ENCODE results near the gene CLDND1.
A peak's percentile ranks its signal among the peaks of the same experiment; 100 is the strongest.
"Not testable (repeated sequence)": the region's sequence is repeated elsewhere in the genome, so short reads cannot be mapped to it uniquely, and the experiment has no call there.

The CLDND1 gene

DNA sequence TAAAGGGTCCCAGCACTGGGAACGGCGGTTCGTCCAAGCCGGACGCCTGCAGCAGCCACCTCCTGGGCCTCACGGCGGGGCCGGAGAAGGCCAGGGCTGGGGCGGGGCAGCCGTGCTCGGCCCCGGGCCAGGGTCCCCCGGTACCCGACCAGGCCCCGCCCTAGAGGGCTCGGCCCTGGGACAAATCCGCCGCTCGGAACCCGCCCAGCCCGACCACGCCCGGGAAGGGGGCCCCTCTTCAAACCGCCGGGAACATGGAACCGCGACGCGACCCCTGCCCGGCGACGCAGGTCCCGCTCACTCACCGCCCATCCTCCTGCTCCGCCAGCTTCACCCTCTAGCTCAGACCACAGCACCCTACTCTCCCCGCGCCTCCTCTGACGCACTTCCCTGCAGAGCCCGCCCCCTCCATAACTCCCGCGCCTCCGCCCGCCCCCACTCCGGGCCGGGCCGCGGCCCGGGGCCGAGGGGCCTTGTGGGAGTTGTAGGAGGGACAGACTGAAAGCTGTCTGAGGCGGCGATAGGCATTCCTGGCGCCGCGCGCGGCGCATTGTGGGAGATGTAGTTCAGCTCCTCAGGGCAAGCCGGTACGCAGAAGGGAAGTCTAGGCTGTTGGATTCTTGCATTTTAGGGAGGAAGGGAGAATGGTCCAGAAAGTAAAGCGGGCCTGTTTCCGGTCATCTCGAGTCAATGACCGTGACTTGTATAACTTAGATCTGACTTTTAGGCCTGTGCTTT, at the start of gene CLDND1:
TSS of gene CLDND1 (minus strand) at position 359 of the 738 bp plus-strand sequence. CDS start 1,478 bp downstream, outside the sequence.
- Histone ChIP-seq H3K9ac (ENCODE audit: low read depth, low read length) (peak within 1 kb of the TSS; percentile 86), H3K27me3 (ENCODE audit: control insufficient read depth, insufficient read depth, low read length) (no peaks in the 10 kb centered on the region), H3K9me3 (ENCODE audit: control insufficient read depth, insufficient read depth, low read length) (no peaks in the 10 kb centered on the region), H3K27ac (ENCODE audit: low read depth, low read length) (peak within 1 kb of the TSS; percentile 94), H3K4me3 (ENCODE audit: low read depth, low read length) (peak within 1 kb of the TSS; percentile 99), H3K36me3 (ENCODE audit: control insufficient read depth, insufficient read depth, low read length) (peaks cover 33% of the 10 kb centered on the region), H3K4me1 (ENCODE audit: control insufficient read depth, insufficient read depth, low read length) (peaks cover 17% of the 10 kb centered on the region)

DNA sequence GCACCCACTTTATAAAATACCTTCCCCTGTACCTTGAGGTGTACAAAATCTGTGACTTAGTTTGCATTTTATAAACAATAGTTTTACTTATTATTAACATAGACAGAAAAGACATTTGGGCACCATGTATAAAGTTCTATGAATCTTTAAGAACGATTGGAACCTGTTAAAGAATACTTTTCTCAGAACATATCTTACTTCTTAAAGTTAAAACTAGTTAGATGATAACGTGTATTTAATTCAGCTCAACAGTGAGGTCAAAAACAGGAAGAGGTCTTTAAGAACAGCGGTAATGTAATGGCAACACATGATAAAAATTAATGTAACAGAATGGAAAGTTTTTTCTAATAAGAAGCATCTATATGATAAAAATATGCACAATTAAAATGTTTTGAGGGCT, 45.7 kb upstream of the CLDND1 start:
- Histone ChIP-seq H3K9me3 (ENCODE audit: control insufficient read depth, insufficient read depth, low read length) (no peaks in the 10 kb centered on the region), H3K36me3 (ENCODE audit: control insufficient read depth, insufficient read depth, low read length) (no peaks in the 10 kb centered on the region), H3K27me3 (ENCODE audit: control insufficient read depth, insufficient read depth, low read length) (no peaks in the 10 kb centered on the region), H3K4me3 (ENCODE audit: low read depth, low read length) (no peak overlapping the region), H3K4me1 (ENCODE audit: control insufficient read depth, insufficient read depth, low read length) (no peaks in the 10 kb centered on the region), H3K9ac (ENCODE audit: low read depth, low read length) (no peak overlapping the region), H3K27ac (ENCODE audit: low read depth, low read length) (no peak overlapping the region)

DNA sequence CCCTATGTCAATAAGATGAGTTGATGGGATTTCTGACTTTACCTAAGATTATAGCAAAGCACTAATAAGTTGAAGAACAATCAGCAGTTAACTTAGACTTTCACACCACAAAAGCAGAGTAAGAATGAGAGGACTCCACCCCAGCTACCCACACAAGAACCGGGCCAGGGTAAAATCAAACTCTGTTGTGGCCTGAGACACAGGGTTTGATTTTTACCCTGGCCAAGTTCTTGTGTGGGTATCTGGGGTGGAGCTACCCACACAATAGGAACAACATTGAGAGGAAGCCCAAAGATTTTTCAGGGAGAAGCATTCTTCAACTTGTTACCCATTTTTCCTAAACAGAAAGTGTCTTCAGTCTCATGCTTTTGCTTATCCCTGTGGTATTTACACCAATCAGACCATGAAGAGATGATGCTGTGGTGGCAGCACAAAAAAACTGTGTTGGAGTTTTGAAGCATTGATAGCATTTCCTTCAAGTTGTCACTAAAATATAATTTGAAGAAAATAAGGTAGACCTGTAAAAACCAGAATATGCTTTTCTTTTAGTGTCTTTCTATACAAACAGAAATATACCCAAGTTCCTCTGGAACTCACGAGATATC, 45.1 kb upstream of the CLDND1 start:
- Histone ChIP-seq H3K27me3 (ENCODE audit: control insufficient read depth, insufficient read depth, low read length) (no peaks in the 10 kb centered on the region), H3K9ac (ENCODE audit: low read depth, low read length) (no peak overlapping the region), H3K9me3 (ENCODE audit: control insufficient read depth, insufficient read depth, low read length) (no peaks in the 10 kb centered on the region), H3K4me1 (ENCODE audit: control insufficient read depth, insufficient read depth, low read length) (no peaks in the 10 kb centered on the region), H3K4me3 (ENCODE audit: low read depth, low read length) (no peak overlapping the region), H3K27ac (ENCODE audit: low read depth, low read length) (no peak overlapping the region), H3K36me3 (ENCODE audit: control insufficient read depth, insufficient read depth, low read length) (no peaks in the 10 kb centered on the region)

DNA sequence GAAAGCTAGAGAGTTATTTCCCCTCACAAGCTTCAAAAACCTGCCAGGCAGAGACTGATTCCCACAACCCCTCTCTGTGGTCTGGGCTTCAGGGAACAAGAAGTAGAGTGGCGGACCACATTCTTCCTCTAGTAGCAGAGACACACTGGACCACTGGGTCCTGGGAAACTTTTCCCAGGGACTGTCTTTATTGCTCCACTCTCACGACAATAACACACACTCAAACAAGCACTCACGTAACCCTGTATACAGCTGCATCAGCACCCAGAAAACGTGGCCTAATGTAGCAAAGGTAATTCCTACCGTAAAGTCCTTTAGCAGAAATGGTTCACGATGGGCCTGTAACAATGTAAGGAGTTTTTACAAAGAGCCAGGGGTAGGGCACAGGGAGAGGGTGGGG, 43.1 kb upstream of the CLDND1 start:
- no peak overlapping the region for H3K27ac ChIP-seq (ENCODE audit: low read depth, low read length)
- H3K9ac ChIP-seq (ENCODE audit: low read depth, low read length): no peak overlapping the region
- H3K27me3 ChIP-seq (ENCODE audit: control insufficient read depth, insufficient read depth, low read length): no peaks in the 10 kb centered on the region
- H3K4me3 ChIP-seq (ENCODE audit: low read depth, low read length): no peak overlapping the region
- H3K36me3 ChIP-seq (ENCODE audit: control insufficient read depth, insufficient read depth, low read length): no peaks in the 10 kb centered on the region
- H3K4me1 ChIP-seq (ENCODE audit: control insufficient read depth, insufficient read depth, low read length): no peaks in the 10 kb centered on the region
- H3K9me3 ChIP-seq (ENCODE audit: control insufficient read depth, insufficient read depth, low read length): no peaks in the 10 kb centered on the region

DNA sequence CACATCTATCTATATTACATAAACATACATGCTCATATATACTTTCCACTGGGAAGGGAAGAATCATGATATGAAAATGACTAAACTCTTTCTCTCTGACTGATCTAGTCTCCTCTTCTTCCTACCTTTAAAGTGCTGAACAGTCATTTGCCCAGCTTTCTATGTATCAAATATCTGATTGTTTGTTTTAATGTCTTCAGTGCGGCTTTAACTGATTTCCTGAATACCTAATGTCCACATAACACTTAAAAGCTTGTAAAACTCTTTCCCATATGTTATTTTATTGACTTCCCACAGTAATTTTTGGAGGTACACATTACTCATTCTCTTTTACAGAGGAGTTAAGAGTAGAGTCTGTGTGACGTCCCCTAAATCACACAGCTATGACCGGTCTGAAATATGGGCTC, 42.5 kb upstream of the CLDND1 start:
- Histone ChIP-seq H3K9me3 (ENCODE audit: control insufficient read depth, insufficient read depth, low read length) (no peaks in the 10 kb centered on the region), H3K9ac (ENCODE audit: low read depth, low read length) (no peak overlapping the region), H3K27ac (ENCODE audit: low read depth, low read length) (no peak overlapping the region), H3K27me3 (ENCODE audit: control insufficient read depth, insufficient read depth, low read length) (no peaks in the 10 kb centered on the region), H3K4me3 (ENCODE audit: low read depth, low read length) (no peak overlapping the region), H3K36me3 (ENCODE audit: control insufficient read depth, insufficient read depth, low read length) (no peaks in the 10 kb centered on the region), H3K4me1 (ENCODE audit: control insufficient read depth, insufficient read depth, low read length) (no peaks in the 10 kb centered on the region)

DNA sequence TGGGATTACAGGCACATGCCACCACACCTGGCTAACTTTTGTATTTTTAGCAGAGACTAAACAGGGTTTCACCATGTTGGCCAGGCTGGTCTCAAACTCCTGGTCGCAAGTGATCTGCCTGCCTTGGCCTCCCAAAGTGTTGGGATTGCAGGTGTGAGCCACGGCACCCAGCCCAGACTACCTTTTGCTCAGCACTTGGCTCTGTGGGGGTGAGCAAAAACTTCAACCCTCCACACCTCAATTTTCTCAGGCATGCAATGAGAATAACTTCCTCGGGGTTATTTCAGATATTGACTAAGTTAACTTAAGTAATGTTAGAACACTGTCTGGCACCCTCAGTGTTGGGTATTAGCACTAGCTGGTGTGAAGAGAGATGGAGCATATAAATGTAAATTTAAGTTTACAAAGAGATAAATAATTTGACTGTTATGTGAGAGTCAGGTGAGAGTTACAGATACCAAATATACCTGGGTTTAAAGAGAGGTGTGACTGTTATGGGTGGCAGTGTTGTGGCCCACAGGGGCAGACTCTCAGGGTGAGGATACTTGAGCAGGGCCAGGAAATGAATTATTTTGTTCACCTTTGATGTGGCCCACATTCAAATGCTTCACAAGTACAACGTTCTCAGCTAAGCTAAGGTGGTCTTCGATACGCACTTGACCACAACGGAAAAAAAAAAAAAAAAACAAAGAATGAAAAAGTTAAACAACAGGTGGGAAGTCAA, 41.7 kb upstream of the CLDND1 start:
- Histone ChIP-seq H3K9ac (ENCODE audit: low read depth, low read length) (no peak overlapping the region), H3K4me3 (ENCODE audit: low read depth, low read length) (no peak overlapping the region), H3K9me3 (ENCODE audit: control insufficient read depth, insufficient read depth, low read length) (no peaks in the 10 kb centered on the region), H3K27ac (ENCODE audit: low read depth, low read length) (no peak overlapping the region), H3K36me3 (ENCODE audit: control insufficient read depth, insufficient read depth, low read length) (no peaks in the 10 kb centered on the region), H3K4me1 (ENCODE audit: control insufficient read depth, insufficient read depth, low read length) (no peaks in the 10 kb centered on the region), H3K27me3 (ENCODE audit: control insufficient read depth, insufficient read depth, low read length) (no peaks in the 10 kb centered on the region)

DNA sequence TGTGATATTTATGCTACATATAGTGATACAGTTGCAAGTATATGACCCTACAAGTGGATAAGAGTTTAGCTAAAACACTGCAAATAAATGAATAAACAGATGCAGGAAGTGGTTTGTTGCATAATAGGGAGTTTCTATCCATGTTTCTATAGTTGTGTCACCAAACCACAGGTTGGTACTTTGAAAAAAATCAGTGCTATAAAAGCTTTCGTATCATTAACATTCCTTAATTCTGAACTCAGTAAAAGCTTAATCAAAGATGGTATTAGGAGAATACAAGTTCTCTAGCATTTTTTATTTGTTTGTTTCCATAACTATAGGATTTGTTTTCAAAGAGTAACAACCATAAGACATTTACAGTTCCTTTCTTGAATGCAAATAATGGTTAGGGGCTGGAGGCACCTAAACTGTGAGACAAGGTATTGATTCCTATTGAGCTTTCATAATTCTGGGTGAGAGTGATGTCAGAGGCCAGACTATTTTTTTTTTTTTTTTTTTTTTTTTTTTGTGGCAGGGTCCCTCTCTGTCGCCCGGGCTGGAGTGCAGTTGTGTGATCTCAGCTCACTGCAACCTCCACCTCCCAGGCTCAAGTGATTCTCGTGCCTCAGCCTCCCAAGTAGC, 41.1 kb upstream of the CLDND1 start:
- Histone ChIP-seq H3K27me3 (ENCODE audit: control insufficient read depth, insufficient read depth, low read length) (no peaks in the 10 kb centered on the region), H3K9ac (ENCODE audit: low read depth, low read length) (no peak overlapping the region), H3K27ac (ENCODE audit: low read depth, low read length) (no peak overlapping the region), H3K4me1 (ENCODE audit: control insufficient read depth, insufficient read depth, low read length) (no peaks in the 10 kb centered on the region), H3K4me3 (ENCODE audit: low read depth, low read length) (no peak overlapping the region), H3K9me3 (ENCODE audit: control insufficient read depth, insufficient read depth, low read length) (no peaks in the 10 kb centered on the region), H3K36me3 (ENCODE audit: control insufficient read depth, insufficient read depth, low read length) (no peaks in the 10 kb centered on the region)

DNA sequence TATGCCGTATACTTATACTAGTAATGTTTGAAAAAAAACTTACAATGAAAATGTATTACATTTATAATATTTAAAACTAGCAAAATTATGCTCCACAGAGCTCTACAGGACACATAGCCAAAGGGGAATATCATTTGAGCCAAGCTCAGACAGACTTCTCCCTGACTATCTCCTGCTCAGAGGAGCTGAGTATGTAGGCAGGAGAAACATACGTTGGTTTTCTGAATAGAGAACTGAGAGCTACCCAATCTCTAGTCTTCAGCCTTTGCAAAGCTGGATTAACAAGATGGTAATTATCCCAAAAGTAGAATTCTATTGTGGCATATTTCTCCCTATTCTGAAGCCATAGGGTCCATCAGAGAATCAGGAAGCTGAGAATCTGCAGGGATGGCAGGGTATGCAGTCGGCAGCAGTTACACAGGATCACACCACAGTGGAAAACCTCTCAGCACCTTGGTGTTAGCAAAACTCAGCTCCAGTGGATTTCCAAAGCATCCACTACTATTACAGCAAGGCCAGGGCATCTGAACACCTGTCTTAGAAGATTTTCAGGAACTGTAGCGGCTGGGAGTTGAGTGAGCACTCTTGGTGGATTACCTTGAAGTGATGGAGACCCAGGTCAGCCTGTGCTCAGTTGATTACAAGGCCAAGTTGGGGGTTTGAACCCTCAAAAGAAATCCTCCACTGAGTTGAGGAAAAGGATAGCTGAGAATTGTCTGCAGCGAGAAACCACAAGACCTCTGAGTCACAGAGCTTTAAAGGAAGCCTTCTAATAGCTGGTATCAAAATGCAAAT, 39.2 kb upstream of the CLDND1 start:
- Histone ChIP-seq H3K9ac (ENCODE audit: low read depth, low read length) (no peak overlapping the region), H3K4me1 (ENCODE audit: control insufficient read depth, insufficient read depth, low read length) (no peaks in the 10 kb centered on the region), H3K36me3 (ENCODE audit: control insufficient read depth, insufficient read depth, low read length) (no peaks in the 10 kb centered on the region), H3K27me3 (ENCODE audit: control insufficient read depth, insufficient read depth, low read length) (no peaks in the 10 kb centered on the region), H3K9me3 (ENCODE audit: control insufficient read depth, insufficient read depth, low read length) (no peaks in the 10 kb centered on the region), H3K27ac (ENCODE audit: low read depth, low read length) (no peak overlapping the region), H3K4me3 (ENCODE audit: low read depth, low read length) (no peak overlapping the region)

DNA sequence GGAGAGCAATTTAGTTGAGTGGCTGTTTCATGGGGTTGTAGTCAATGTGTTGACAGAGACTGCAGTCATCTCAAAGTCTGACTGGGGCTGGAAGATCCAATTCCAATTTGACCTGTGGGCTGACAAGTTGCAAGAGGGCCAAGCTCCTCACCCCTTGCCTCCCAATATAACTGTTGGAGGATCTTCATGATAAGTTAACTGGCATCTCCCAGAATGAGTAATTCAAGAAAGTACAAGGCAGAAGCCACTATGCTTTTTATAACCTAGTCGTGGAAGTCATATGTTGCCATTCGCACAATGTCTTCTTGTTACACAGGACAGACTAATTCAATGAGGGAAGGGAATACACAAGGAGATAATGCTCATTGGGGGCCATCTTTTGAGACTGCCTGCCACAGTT, 38.2 kb upstream of the CLDND1 start:
- Histone ChIP-seq H3K27me3 (ENCODE audit: control insufficient read depth, insufficient read depth, low read length) (no peaks in the 10 kb centered on the region), H3K9ac (ENCODE audit: low read depth, low read length) (no peak overlapping the region), H3K4me1 (ENCODE audit: control insufficient read depth, insufficient read depth, low read length) (no peaks in the 10 kb centered on the region), H3K36me3 (ENCODE audit: control insufficient read depth, insufficient read depth, low read length) (no peaks in the 10 kb centered on the region), H3K9me3 (ENCODE audit: control insufficient read depth, insufficient read depth, low read length) (no peaks in the 10 kb centered on the region), H3K27ac (ENCODE audit: low read depth, low read length) (no peak overlapping the region), H3K4me3 (ENCODE audit: low read depth, low read length) (no peak overlapping the region)

DNA sequence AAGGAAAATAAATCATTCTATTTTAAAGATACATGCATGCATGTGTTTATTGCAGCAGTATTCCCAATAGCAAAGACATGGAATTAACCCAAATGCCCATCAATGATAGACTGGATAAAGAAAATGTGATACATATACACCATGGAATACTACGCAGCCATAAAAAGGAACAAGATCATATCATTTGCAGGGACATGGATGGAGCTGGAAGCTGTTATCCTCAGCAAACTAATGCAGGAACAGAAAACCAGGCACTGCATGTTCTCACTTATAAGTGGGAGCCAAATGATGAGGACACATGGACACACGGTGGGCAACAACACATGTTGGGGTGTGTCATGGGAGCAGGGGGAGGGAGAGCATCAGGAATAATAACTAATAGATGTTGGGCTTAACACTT, 37.1 kb upstream of the CLDND1 start:
- not testable (repeated sequence) for H3K4me1 ChIP-seq (ENCODE audit: control insufficient read depth, insufficient read depth, low read length); H3K27ac ChIP-seq (ENCODE audit: low read depth, low read length); H3K9me3 ChIP-seq (ENCODE audit: control insufficient read depth, insufficient read depth, low read length); H3K9ac ChIP-seq (ENCODE audit: low read depth, low read length); H3K36me3 ChIP-seq (ENCODE audit: control insufficient read depth, insufficient read depth, low read length); H3K27me3 ChIP-seq (ENCODE audit: control insufficient read depth, insufficient read depth, low read length); H3K4me3 ChIP-seq (ENCODE audit: low read depth, low read length)
